Upper lobe of right lung (tissue), 1 donor: ENCODE results near the gene NDUFAF2. TPM values are rescaled to one million over a fixed set of nuclear protein-coding genes. Genes with fewer than 3 reads are reported as not detected.

Experiments
- ATAC-seq: fragments of 200-7000 bp; cut with Tn5 transposase; one replicate; pipeline ENCODE4 v1.9.1; 2020; ENCODE audit warnings: mild to moderate bottlenecking, moderate library complexity
- DNase-seq: peaks from one replicate; pipeline ENCODE4 v3.0.0-alpha.2; 2020
- H3K27ac ChIP-seq: fragments of 200-600 bp; one replicate; pipeline ENCODE4 v1.8.0; 2022
- H3K27me3 ChIP-seq: fragments of 200-600 bp; one replicate; pipeline ENCODE4 v1.8.0; 2022; ENCODE audit warnings: mild to moderate bottlenecking
- H3K36me3 ChIP-seq: fragments of 200-600 bp; one replicate; pipeline ENCODE4 v1.8.0; 2022
- H3K4me1 ChIP-seq: fragments of 200-600 bp; one replicate; pipeline ENCODE4 v1.8.0; 2022
- H3K4me3 ChIP-seq: fragments of 200-600 bp; one replicate; pipeline ENCODE4 v1.8.0; 2022; ENCODE audit warnings: mild to moderate bottlenecking
- H3K9me3 ChIP-seq: fragments of 200-600 bp; one replicate; pipeline ENCODE4 v1.8.0; 2022
- intact Hi-C: fragments of 100-400 bp; cut with DNase I; formaldehyde crosslinking; loops from one replicate; pipeline ENCODE4 v1.11.0; 2022
- total RNA-seq: library from RNA; stranded (reverse); fragmentation: NEBNext Ultra II Directional; extraction: Animal tissue kit (Norgen Biotek cat#: 25700); gene quantifications from one replicate; pipeline ENCODE4 v1.2.1, GENCODE V29; 2021
- TF ChIP-seq, protein P1 (sequence below): fragments of 200-600 bp; IDR thresholded peaks from one replicate; pipeline ENCODE4 v1.8.0; 2022; ENCODE audit warnings: antibody characterized with exemption
- donor health status: DM: no; HTN: yes; CAD: no; lungs with severe emphysema.

The NDUFAF2 gene
- total RNA-seq, 1 donor from 2014 or later: 17.9 TPM

DNA sequence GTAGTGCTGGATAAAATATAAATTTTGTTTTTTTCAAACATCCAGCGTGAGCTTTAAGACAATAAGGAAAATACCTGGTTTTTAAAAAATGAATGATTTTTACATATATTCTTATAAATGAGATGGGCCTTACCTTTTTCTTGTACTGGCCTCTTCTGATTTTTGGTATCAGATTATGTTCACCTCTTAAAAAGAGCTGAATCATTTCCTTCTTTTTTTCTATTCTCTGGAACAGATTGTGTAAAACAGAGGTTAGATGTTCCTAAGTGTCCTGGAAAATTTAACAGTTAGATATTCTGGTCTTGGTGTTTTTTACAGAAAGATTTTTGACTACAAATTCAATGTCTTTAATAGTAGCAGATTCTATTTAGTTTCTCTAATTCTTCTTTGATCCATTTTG, 74.6 kb downstream of the NDUFAF2 start:
- H3K36me3 ChIP-seq: no peaks in the 10 kb centered on the region
- TF ChIP-seq, protein P1, sequence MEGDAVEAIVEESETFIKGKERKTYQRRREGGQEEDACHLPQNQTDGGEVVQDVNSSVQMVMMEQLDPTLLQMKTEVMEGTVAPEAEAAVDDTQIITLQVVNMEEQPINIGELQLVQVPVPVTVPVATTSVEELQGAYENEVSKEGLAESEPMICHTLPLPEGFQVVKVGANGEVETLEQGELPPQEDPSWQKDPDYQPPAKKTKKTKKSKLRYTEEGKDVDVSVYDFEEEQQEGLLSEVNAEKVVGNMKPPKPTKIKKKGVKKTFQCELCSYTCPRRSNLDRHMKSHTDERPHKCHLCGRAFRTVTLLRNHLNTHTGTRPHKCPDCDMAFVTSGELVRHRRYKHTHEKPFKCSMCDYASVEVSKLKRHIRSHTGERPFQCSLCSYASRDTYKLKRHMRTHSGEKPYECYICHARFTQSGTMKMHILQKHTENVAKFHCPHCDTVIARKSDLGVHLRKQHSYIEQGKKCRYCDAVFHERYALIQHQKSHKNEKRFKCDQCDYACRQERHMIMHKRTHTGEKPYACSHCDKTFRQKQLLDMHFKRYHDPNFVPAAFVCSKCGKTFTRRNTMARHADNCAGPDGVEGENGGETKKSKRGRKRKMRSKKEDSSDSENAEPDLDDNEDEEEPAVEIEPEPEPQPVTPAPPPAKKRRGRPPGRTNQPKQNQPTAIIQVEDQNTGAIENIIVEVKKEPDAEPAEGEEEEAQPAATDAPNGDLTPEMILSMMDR: no peak
- no peaks in the 10 kb centered on the region for H3K4me1 ChIP-seq
- no peak for ATAC-seq
- H3K4me3 ChIP-seq: no peak overlapping the region
- DNase-seq: no peak
- H3K9me3 ChIP-seq: no peaks in the 10 kb centered on the region
- intact Hi-C loops: no loop called here
- no peak overlapping the region for H3K27ac ChIP-seq
- no peaks in the 10 kb centered on the region for H3K27me3 ChIP-seq

DNA sequence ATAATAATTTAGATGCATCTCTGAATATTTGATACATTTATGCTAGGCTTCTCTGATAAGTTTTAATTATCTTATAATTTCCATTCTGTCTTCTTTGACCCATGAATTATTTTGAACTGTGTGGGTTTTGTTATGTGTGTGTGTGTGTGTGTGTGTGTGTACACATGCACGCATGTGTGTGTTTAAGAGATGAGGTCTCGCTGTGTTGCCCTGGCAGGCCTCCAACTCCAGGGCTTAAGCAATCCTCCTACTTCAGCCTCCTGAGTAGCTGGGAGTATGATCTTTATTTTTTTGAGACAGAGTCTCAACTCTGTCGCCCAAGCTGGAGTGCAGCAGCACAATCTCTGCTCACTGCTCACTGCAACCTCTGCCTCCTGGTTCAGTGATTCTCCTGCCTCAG, 75.4 kb downstream of the NDUFAF2 start:
- ATAC-seq: peak; percentile 48
- no peak overlapping the region for H3K4me3 ChIP-seq

DNA sequence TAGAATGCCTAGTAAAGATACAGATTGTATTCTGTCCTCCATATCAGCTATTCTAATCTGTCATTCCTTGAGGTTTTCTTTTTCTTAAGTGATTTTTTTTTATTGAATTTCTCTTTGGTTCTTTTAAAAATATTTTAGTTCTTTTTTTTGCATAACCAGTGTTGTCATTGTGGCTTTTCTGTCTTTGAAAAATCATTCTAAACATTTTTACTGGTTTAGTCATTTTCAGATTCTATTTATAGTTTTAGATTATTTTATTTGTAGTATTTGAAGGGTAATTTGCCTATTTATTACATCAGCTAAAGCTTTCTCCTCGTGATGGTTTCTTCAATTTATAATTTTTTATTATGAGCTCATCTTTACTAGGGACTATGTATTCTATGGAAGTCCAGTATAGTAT, 78.1 kb downstream of the NDUFAF2 start:
- H3K9me3 ChIP-seq: no peaks in the 10 kb centered on the region
- TF ChIP-seq, protein P1: no peak
- no peaks in the 10 kb centered on the region for H3K27me3 ChIP-seq
- no peak overlapping the region for H3K4me3 ChIP-seq
- H3K36me3 ChIP-seq: no peaks in the 10 kb centered on the region
- DNase-seq: no peak
- ATAC-seq: no peak
- H3K27ac ChIP-seq: no peak overlapping the region
- intact Hi-C loops: no loop called here
- no peaks in the 10 kb centered on the region for H3K4me1 ChIP-seq

More for the DNA sequence above, 75.4 kb downstream of the NDUFAF2 start:
- intact Hi-C loops: no loop called here
- Histone ChIP-seq H3K27me3 (no peaks in the 10 kb centered on the region), H3K27ac (no peak overlapping the region), H3K9me3 (no peaks in the 10 kb centered on the region), H3K36me3 (no peaks in the 10 kb centered on the region), H3K4me1 (no peaks in the 10 kb centered on the region)
- DNase-seq: no peak
- TF ChIP-seq, protein P1: no peak

DNA sequence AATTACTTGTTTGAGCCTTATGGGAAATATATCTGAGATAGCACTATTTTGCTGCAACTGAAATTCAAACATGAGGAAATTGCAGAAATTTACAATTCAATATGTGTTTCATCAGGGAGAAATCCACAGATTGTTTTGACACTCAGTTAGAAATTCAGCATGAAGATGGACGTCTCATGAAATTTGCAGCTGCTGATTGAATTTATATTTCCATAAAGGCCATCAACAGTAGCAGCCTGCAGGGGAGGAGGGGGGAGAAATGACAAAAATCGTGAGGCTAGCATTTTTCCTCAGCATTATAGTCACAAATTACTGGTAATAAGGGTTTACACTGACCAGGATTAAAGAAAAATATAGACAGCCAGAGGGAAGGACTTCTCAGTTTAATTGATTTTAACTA, 81.0 kb downstream of the NDUFAF2 start:
- Histone ChIP-seq H3K36me3 (no peaks in the 10 kb centered on the region), H3K4me1 (no peaks in the 10 kb centered on the region), H3K4me3 (no peak overlapping the region), H3K27me3 (no peaks in the 10 kb centered on the region), H3K27ac (no peak overlapping the region), H3K9me3 (no peaks in the 10 kb centered on the region)
- TF ChIP-seq, protein P1: no peak
- ATAC-seq (no peak), DNase-seq (no peak)
- intact Hi-C loops: no loop called here

DNA sequence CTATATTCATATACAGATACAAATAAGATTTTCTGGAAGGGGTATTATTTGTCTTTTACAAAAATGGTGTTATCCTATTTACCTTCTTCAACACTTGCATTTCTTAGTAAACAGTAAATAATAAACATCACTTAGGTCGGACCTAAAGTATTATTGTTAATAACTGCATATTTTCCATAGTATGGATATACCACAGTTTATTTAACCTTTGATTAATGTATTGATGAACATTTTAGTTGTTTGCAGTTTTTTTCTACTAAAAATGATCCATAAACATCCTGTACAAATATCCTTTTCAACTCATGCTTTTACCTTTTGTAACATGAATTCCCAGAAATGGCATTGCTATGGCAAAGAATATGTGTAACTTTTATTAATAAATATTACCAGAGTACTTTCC, 83.4 kb downstream of the NDUFAF2 start:
- TF ChIP-seq, protein P1: no peak
- H3K9me3 ChIP-seq: no peaks in the 10 kb centered on the region
- H3K4me3 ChIP-seq: no peak overlapping the region
- intact Hi-C loops: no loop called here
- DNase-seq: no peak
- no peaks in the 10 kb centered on the region for H3K4me1 ChIP-seq
- no peak for ATAC-seq
- no peak overlapping the region for H3K27ac ChIP-seq
- no peaks in the 10 kb centered on the region for H3K27me3 ChIP-seq
- H3K36me3 ChIP-seq: no peaks in the 10 kb centered on the region

DNA sequence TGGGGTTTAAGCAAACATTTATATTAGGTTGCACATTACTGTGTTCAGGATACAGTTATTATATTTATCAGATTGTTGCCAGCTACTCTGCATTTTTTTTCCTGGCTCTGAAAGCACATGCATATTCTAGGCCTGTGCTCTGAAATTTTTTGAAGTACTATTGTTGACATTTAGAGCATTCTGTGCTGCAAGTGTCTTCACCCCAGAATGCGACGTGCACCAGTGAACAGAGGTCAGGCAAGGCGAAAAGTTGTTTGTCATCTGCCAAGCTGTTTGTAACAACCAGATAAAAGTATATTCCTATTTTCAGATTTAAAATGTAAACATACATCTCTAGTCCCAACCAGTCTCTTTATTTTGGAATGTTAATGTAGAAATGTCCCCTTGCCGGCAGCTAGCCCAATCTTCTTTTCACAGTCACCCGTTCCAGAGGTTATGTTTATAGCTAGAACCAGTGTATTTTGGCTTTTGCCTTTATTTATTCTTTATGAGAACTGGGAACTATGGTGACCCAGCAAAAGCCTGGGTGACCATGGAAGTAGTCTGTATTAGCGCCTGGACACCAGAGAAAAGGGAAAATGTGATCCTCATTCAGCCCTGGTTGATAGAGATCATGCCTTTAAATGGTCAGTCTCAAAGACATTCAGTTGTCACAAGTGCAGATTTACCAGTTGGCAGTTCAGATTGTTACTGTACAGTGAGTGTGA, 84.6 kb downstream of the NDUFAF2 start:
- no peaks in the 10 kb centered on the region for H3K4me1 ChIP-seq
- H3K4me3 ChIP-seq: no peak overlapping the region
- H3K36me3 ChIP-seq: no peaks in the 10 kb centered on the region
- H3K27ac ChIP-seq: no peak overlapping the region
- intact Hi-C loops: no loop called here
- H3K9me3 ChIP-seq: no peaks in the 10 kb centered on the region
- no peak for ATAC-seq
- no peak for DNase-seq
- TF ChIP-seq, protein P1: no peak
- no peaks in the 10 kb centered on the region for H3K27me3 ChIP-seq
